Activated CD4-positive, alpha-beta T cell treated with anti-CD3 and anti-CD28 coated beads for 36 hours (primary cell): ENCODE results near the gene SLC34A3. TPM values are rescaled to one million over a fixed set of nuclear protein-coding genes. Genes with fewer than 3 reads are reported as not detected.

Experiments used
- ATAC-seq: fragments of 200-7000 bp; cut with Tn5 transposase; one replicate; pipeline ENCODE4 v1.10.0; 2021; ENCODE audit warnings: mild to moderate bottlenecking, moderate library complexity
- CTCF ChIA-PET: fragments of 350-600 bp; sonication (Branson Sonifier 250); formaldehyde crosslinking; loops from one replicate; lab custom pipeline; 2021; ENCODE audit warnings: antibody characterized with exemption; lab: Charles Lee
- POLR2A ChIA-PET: fragments of 350-600 bp; sonication (Branson Sonifier 250); formaldehyde crosslinking; loops from one replicate; lab custom pipeline; 2021; ENCODE audit warnings: antibody characterized with exemption, inconsistent platforms; lab: Charles Lee
- DNase-seq: peaks from one replicate; pipeline ENCODE4 v3.0.0-alpha.2; 2020
- H3K27ac Mint-ChIP-seq: one replicate; pipeline ENCODE4 v1.8.0; 2021; ENCODE audit warnings: mixed read lengths
- H3K27me3 Mint-ChIP-seq: one replicate; pipeline ENCODE4 v1.8.0; 2021; ENCODE audit warnings: mixed read lengths
- H3K36me3 Mint-ChIP-seq: one replicate; pipeline ENCODE4 v1.8.0; 2021; ENCODE audit warnings: low read depth, mixed read lengths
- H3K4me1 Mint-ChIP-seq: one replicate; pipeline ENCODE4 v1.8.0; 2021; ENCODE audit warnings: mixed read lengths
- H3K4me3 Mint-ChIP-seq: one replicate; pipeline ENCODE4 v1.8.0; 2021; ENCODE audit warnings: mild to moderate bottlenecking, moderate library complexity, mixed read lengths
- H3K9me3 Mint-ChIP-seq: one replicate; pipeline ENCODE4 v1.8.0; 2021; ENCODE audit warnings: low read depth, mixed read lengths
- intact Hi-C, 2 experiments: fragments of 100-400 bp; cut with DNase I in 1 of 2; cut with micrococcal nuclease in 1 of 2; formaldehyde crosslinking; loops; one replicate each; pipeline versions ENCODE4 v1.14.2 to v1.15.1; 2022 to 2024; cut with DNase I, micrococcal nuclease
- total RNA-seq, 2 experiments: library from RNA; stranded (reverse); gene quantifications; one replicate each; pipeline ENCODE4 v1.2.3, GENCODE V29; 2021

The SLC34A3 gene
- total RNA-seq, 2 experiments from 2014 or later = not detected

- Mint-ChIP-seq H3K36me3 (peaks cover 20% of the 10 kb centered on the region), H3K4me1 (peaks cover 35% of the 10 kb centered on the region), H3K27me3 (no peaks in the 10 kb centered on the region), H3K27ac (peak overlapping the region; percentile 84), H3K9me3 (no peaks in the 10 kb centered on the region), H3K4me3 (peak overlapping the region; percentile 93)
- no peak for ATAC-seq
- CTCF ChIA-PET = interaction anchor here (1.2 to 1.9 kb wide), 3 partner anchors 10 to 30 kb away, joined by 3 to 8 read pairs (median 4); a partner anchor contains a TSS
- POLR2A ChIA-PET = interaction anchor here (0.6 kb wide), 1 partner anchor 804 kb away, joined by 3 read pairs; no protein-coding TSS in a partner anchor
- no peak for DNase-seq
- intact Hi-C loops = no loop called here
These were observed 24.1 kb upstream of the SLC34A3 start for GRCh38 chr9:137206602-137207001.

- ChIA-PET CTCF (interaction anchor here (1.0 to 1.7 kb wide), 2 partner anchors 11 to 22 kb away, joined by 3 to 4 read pairs; partner anchors contain the start of gene TPRN), POLR2A (no interaction called here)
- no peak overlapping the region for H3K27ac Mint-ChIP-seq
These were observed 19.2 kb upstream of the SLC34A3 start for GRCh38 chr9:137211532-137211931.

GRCh38 chr9:137212520-137212919 is 18.2 kb upstream of the SLC34A3 start:
- H3K4me1 Mint-ChIP-seq = peaks cover 1% of the 10 kb centered on the region
- H3K27me3 Mint-ChIP-seq = no peaks in the 10 kb centered on the region
- no peaks in the 10 kb centered on the region for H3K9me3 Mint-ChIP-seq
- intact Hi-C loops = no loop called here
- ChIA-PET CTCF (interaction anchor here (1.0 kb wide), 1 partner anchor 23 kb away, joined by 3 read pairs; no protein-coding TSS in a partner anchor), POLR2A (no interaction called here)
- no peak for ATAC-seq
- H3K27ac Mint-ChIP-seq = no peak overlapping the region
- DNase-seq = no peak
- peaks cover 12% of the 10 kb centered on the region for H3K36me3 Mint-ChIP-seq
- no peak overlapping the region for H3K4me3 Mint-ChIP-seq

More at GRCh38 chr9:137211532-137211931, 19.2 kb upstream of the SLC34A3 start:
- H3K36me3 Mint-ChIP-seq = peaks cover 20% of the 10 kb centered on the region
- ATAC-seq = no peak
- no peak for DNase-seq
- H3K27me3 Mint-ChIP-seq = no peaks in the 10 kb centered on the region
- H3K9me3 Mint-ChIP-seq = no peaks in the 10 kb centered on the region
- intact Hi-C loops = no loop called here
- no peak overlapping the region for H3K4me3 Mint-ChIP-seq
- peaks cover 11% of the 10 kb centered on the region for H3K4me1 Mint-ChIP-seq

- ChIA-PET POLR2A (no interaction called here), CTCF (no interaction called here)
- Mint-ChIP-seq H3K27ac (no peak overlapping the region), H3K9me3 (no peaks in the 10 kb centered on the region), H3K4me3 (no peak overlapping the region), H3K36me3 (peaks cover 10% of the 10 kb centered on the region), H3K4me1 (no peaks in the 10 kb centered on the region), H3K27me3 (no peaks in the 10 kb centered on the region)
- intact Hi-C loops = no loop called here
- DNase-seq (no peak), ATAC-seq (no peak)
These were observed 17.3 kb upstream of the SLC34A3 start for GRCh38 chr9:137213160-137214060.

- Mint-ChIP-seq H3K9me3 (no peaks in the 10 kb centered on the region), H3K4me3 (no peak overlapping the region), H3K27ac (no peak overlapping the region), H3K27me3 (no peaks in the 10 kb centered on the region), H3K36me3 (peaks cover 6% of the 10 kb centered on the region), H3K4me1 (no peaks in the 10 kb centered on the region)
- ChIA-PET POLR2A (interaction anchor here (0.8 kb wide), 1 partner anchor 22 kb away, joined by 3 read pairs; no protein-coding TSS in a partner anchor), CTCF (no interaction called here)
- DNase-seq (no peak), ATAC-seq (no peak)
- intact Hi-C loops = no loop called here
These were observed 16.1 kb upstream of the SLC34A3 start for GRCh38 chr9:137214620-137215019.

- DNase-seq (no peak), ATAC-seq (no peak)
- POLR2A ChIA-PET = interaction anchor here (0.8 to 1.1 kb wide), 2 partner anchors 21 to 97 kb away, joined by 3 read pairs; no protein-coding TSS in a partner anchor
- Mint-ChIP-seq H3K27me3 (no peaks in the 10 kb centered on the region), H3K36me3 (peaks cover 4% of the 10 kb centered on the region), H3K9me3 (no peaks in the 10 kb centered on the region), H3K27ac (no peak overlapping the region), H3K4me3 (no peak overlapping the region), H3K4me1 (no peaks in the 10 kb centered on the region)
- CTCF ChIA-PET = no interaction called here
- intact Hi-C loops = no loop called here
These were observed 15.3 kb upstream of the SLC34A3 start for GRCh38 chr9:137215196-137215986.

- no peak for ATAC-seq
- intact Hi-C loops = no loop called here
- no peaks in the 10 kb centered on the region for H3K4me1 Mint-ChIP-seq
- H3K27ac Mint-ChIP-seq = no peak overlapping the region
- H3K4me3 Mint-ChIP-seq = no peak overlapping the region
- ChIA-PET CTCF (interaction anchor here (0.6 to 1.2 kb wide), 3 partner anchors 9 to 27 kb away, joined by 3 to 4 read pairs (median 3); no protein-coding TSS in a partner anchor), POLR2A (interaction anchor here (1.1 kb wide), 1 partner anchor 98 kb away, joined by 3 read pairs; no protein-coding TSS in a partner anchor)
- no peaks in the 10 kb centered on the region for H3K9me3 Mint-ChIP-seq
- no peak for DNase-seq
- H3K36me3 Mint-ChIP-seq = peaks cover 4% of the 10 kb centered on the region
- H3K27me3 Mint-ChIP-seq = no peaks in the 10 kb centered on the region
These were observed 14.3 kb upstream of the SLC34A3 start for GRCh38 chr9:137216188-137216965.

- H3K4me1 Mint-ChIP-seq = no peaks in the 10 kb centered on the region
- CTCF ChIA-PET = interaction anchor here (0.6 to 1.2 kb wide), 2 partner anchors 11 to 12 kb away, joined by 3 to 4 read pairs; no protein-coding TSS in a partner anchor
- no peaks in the 10 kb centered on the region for H3K27me3 Mint-ChIP-seq
- H3K4me3 Mint-ChIP-seq = no peak overlapping the region
- POLR2A ChIA-PET = no interaction called here
- H3K27ac Mint-ChIP-seq = no peak overlapping the region
- DNase-seq = no peak
- no peaks in the 10 kb centered on the region for H3K9me3 Mint-ChIP-seq
- ATAC-seq = no peak
- H3K36me3 Mint-ChIP-seq = peaks cover 4% of the 10 kb centered on the region
- intact Hi-C loops = no loop called here
These were observed 13.2 kb upstream of the SLC34A3 start for GRCh38 chr9:137217276-137218211.

GRCh38 chr9:137218212-137218753 is 12.4 kb upstream of the SLC34A3 start:
- H3K36me3 Mint-ChIP-seq = no peaks in the 10 kb centered on the region
- CTCF ChIA-PET = no interaction called here
- intact Hi-C loops = no loop called here
- H3K27ac Mint-ChIP-seq = no peak overlapping the region
- H3K4me1 Mint-ChIP-seq = no peaks in the 10 kb centered on the region
- no peaks in the 10 kb centered on the region for H3K9me3 Mint-ChIP-seq
- POLR2A ChIA-PET = no interaction called here
- DNase-seq (no peak), ATAC-seq (no peak)
- H3K4me3 Mint-ChIP-seq = no peak overlapping the region
- H3K27me3 Mint-ChIP-seq = no peaks in the 10 kb centered on the region

GRCh38 chr9:137218754-137219271 is 11.9 kb upstream of the SLC34A3 start:
- ATAC-seq (no peak), DNase-seq (no peak)
- Mint-ChIP-seq H3K4me1 (no peaks in the 10 kb centered on the region), H3K9me3 (no peaks in the 10 kb centered on the region), H3K4me3 (no peak overlapping the region), H3K27me3 (no peaks in the 10 kb centered on the region), H3K27ac (no peak overlapping the region), H3K36me3 (no peaks in the 10 kb centered on the region)
- ChIA-PET CTCF (no interaction called here), POLR2A (no interaction called here)
- intact Hi-C loops = no loop called here
